ENCODE results near the gene CS. TPM values are rescaled to one million over a fixed set of nuclear protein-coding genes. Genes with fewer than 3 reads are reported as not detected.

The CS gene
- total and polyA plus RNA-seq, 2 donors from 2014 or later, result 105 to 166 TPM

- no peak for TF ChIP-seq CTCF (IDR thresholded peaks at IDR 0.05; ENCODE audit: borderline replicate concordance, extremely low read depth, insufficient read depth)
- intact Hi-C loops (cut with DNase I), result no loop called here
- Histone ChIP-seq H3K4me3 (ENCODE audit: low read length in 3 of 3) (no peak overlapping the region), H3K27me3 (ENCODE audit: control insufficient read depth, insufficient read depth, low read length) (no peaks in the 10 kb centered on the region), H3K27ac (ENCODE audit: low read depth in 2 of 2, low read length in 2 of 2) (no peak overlapping the region), H3K9ac (ENCODE audit: low read length in 3 of 3) (no peak overlapping the region), H3K36me3 (ENCODE audit: control insufficient read depth in 2 of 3, insufficient read depth in 3 of 3, low read length in 3 of 3) (peaks cover 7 to 55% (median 39%) of the 10 kb centered on the region in 3 donors), H3K9me3 (ENCODE audit: control insufficient read depth in 2 of 3, insufficient read depth in 1 of 3, low read length in 3 of 3) (no peaks in the 10 kb centered on the region), H3K4me1 (ENCODE audit: control insufficient read depth in 2 of 3, insufficient read depth in 2 of 3, low read depth in 1 of 3, low read length in 3 of 3) (no peaks in the 10 kb centered on the region)
- DNase-seq (no peak), FAIRE-seq (no peak)
Measured at GRCh38 chr12:56244494-56244893, 55.6 kb downstream of the CS start.

- FAIRE-seq, result no peak
- intact Hi-C loops (cut with DNase I), result no loop called here
- no peak overlapping the region for H3K27ac ChIP-seq (ENCODE audit: low read depth in 2 of 2, low read length in 2 of 2)
Measured at GRCh38 chr12:56243731-56244181, 56.4 kb downstream of the CS start.

GRCh38 chr12:56242986-56243385 is 57.1 kb downstream of the CS start:
- Histone ChIP-seq H3K27me3 (ENCODE audit: control insufficient read depth, insufficient read depth, low read length) (no peaks in the 10 kb centered on the region), H3K27ac (ENCODE audit: low read depth in 2 of 2, low read length in 2 of 2) (no peak overlapping the region), H3K4me3 (ENCODE audit: low read length in 3 of 3) (no peak overlapping the region), H3K9me3 (ENCODE audit: control insufficient read depth in 2 of 3, insufficient read depth in 1 of 3, low read length in 3 of 3) (no peaks in the 10 kb centered on the region), H3K36me3 (ENCODE audit: control insufficient read depth in 2 of 3, insufficient read depth in 3 of 3, low read length in 3 of 3) (peaks cover 5 to 42% (median 30%) of the 10 kb centered on the region in 3 donors), H3K9ac (ENCODE audit: low read length in 3 of 3) (no peak overlapping the region), H3K4me1 (ENCODE audit: control insufficient read depth in 2 of 3, insufficient read depth in 2 of 3, low read depth in 1 of 3, low read length in 3 of 3) (no peaks in the 10 kb centered on the region)
- FAIRE-seq (no peak), DNase-seq (no peak)
- no peak for TF ChIP-seq CTCF (IDR thresholded peaks at IDR 0.05; ENCODE audit: borderline replicate concordance, extremely low read depth, insufficient read depth)
- intact Hi-C loops (cut with DNase I), result no loop called here

More at GRCh38 chr12:56243731-56244181, 56.4 kb downstream of the CS start:
- Histone ChIP-seq H3K4me3 (ENCODE audit: low read length in 3 of 3) (no peak overlapping the region), H3K9ac (ENCODE audit: low read length in 3 of 3) (no peak overlapping the region), H3K4me1 (ENCODE audit: control insufficient read depth in 2 of 3, insufficient read depth in 2 of 3, low read depth in 1 of 3, low read length in 3 of 3) (no peaks in the 10 kb centered on the region), H3K36me3 (ENCODE audit: control insufficient read depth in 2 of 3, insufficient read depth in 3 of 3, low read length in 3 of 3) (peaks cover 5 to 50% (median 35%) of the 10 kb centered on the region in 3 donors), H3K9me3 (ENCODE audit: control insufficient read depth in 2 of 3, insufficient read depth in 1 of 3, low read length in 3 of 3) (no peaks in the 10 kb centered on the region), H3K27me3 (ENCODE audit: control insufficient read depth, insufficient read depth, low read length) (no peaks in the 10 kb centered on the region)
- no peak for DNase-seq
- TF ChIP-seq CTCF (IDR thresholded peaks at IDR 0.05; ENCODE audit: borderline replicate concordance, extremely low read depth, insufficient read depth), result no peak
